HepG2 (cell line): Measurements from ENCODE around the gene NAA38. TPM values are rescaled to one million over a fixed set of nuclear protein-coding genes. Genes with fewer than 3 reads are reported as not detected.

Source experiments
- DMAP1 ChIP-seq: IDR thresholded peaks from 2 replicates; pipeline ENCODE4 v1.6.1; 2016
- GATAD1 ChIP-seq: IDR thresholded peaks from 2 replicates; pipeline ENCODE4 v1.6.1; 2016; ENCODE audit warnings: missing genetic modification reagents, missing compliant biosample characterization
- GFI1 ChIP-seq: sonication (generic); formaldehyde crosslinking; IDR thresholded peaks from 2 replicates; pipeline ENCODE4 v1.5.0; 2020; ENCODE audit warnings: missing genetic modification reagents, mild to moderate bottlenecking, borderline replicate concordance
- IKZF1 ChIP-seq: fragments of 450-650 bp; IDR thresholded peaks from 2 replicates; pipeline ENCODE4 v1.7.1; 2016
- MIER3 ChIP-seq: IDR thresholded peaks from 2 replicates; pipeline ENCODE4 v1.6.1; 2016; ENCODE audit warnings: missing compliant biosample characterization, borderline replicate concordance
- PCBP2 ChIP-seq: fragments of 200-400 bp; formaldehyde crosslinking; optimal IDR thresholded peaks from 2 replicates; pipeline ENCODE3; 2018; ENCODE audit warnings: low read length, low read depth; ENCODE audit not compliant: poor library complexity, severe bottlenecking
- YY1 ChIP-seq: IDR thresholded peaks from 2 replicates; pipeline ENCODE4 v1.6.1; 2011; ENCODE audit warnings: low read length, low read depth, moderate library complexity, mild to moderate bottlenecking; ENCODE audit not compliant: insufficient read depth, insufficient replicate concordance
- ZBTB20 ChIP-seq: sonication (generic); formaldehyde crosslinking; IDR thresholded peaks from 2 replicates; pipeline ENCODE4 v1.8.1; 2023; ENCODE audit warnings: missing genetic modification reagents, low read depth, mild to moderate bottlenecking, borderline replicate concordance
- ZFP90 ChIP-seq: sonication (generic); formaldehyde crosslinking; IDR thresholded peaks from 2 replicates; pipeline ENCODE4 v1.8.0; 2022; ENCODE audit warnings: missing genetic modification reagents, mild to moderate bottlenecking, inconsistent platforms, borderline replicate concordance
- ZMYM3 ChIP-seq: sonication (generic); formaldehyde crosslinking; IDR thresholded peaks from 2 replicates; pipeline ENCODE4 v1.5.1; 2020; ENCODE audit warnings: mild to moderate bottlenecking, missing genetic modification reagents
- ZNF205 ChIP-seq: IDR thresholded peaks from 2 replicates; pipeline ENCODE4 v1.6.1; 2018; ENCODE audit warnings: missing biosample characterization, missing genetic modification reagents
- ZNF232 ChIP-seq: sonication (generic); formaldehyde crosslinking; IDR thresholded peaks from 2 replicates; pipeline ENCODE4 v1.4.0; 2020; ENCODE audit warnings: missing genetic modification reagents, borderline replicate concordance
- ZNF468 ChIP-seq: sonication (generic); formaldehyde crosslinking; IDR thresholded peaks from 2 replicates; pipeline ENCODE4 v1.8.0; 2022; ENCODE audit warnings: mild to moderate bottlenecking, moderate library complexity, missing genetic modification reagents
- ZNF878 ChIP-seq: sonication (generic); formaldehyde crosslinking; IDR thresholded peaks from 2 replicates; pipeline ENCODE4 v1.8.1; 2023; ENCODE audit warnings: mild to moderate bottlenecking, missing genetic modification reagents, moderate library complexity
- polyA plus RNA-seq, 8 experiments: library from polyadenylated mRNA; depleted of rRNA in 3 of 8; stranded (reverse) in 7 of 8; unstranded in 1 of 8; fragments of >200 nt; fragmentation: Illumina TruSeq in 4 of 8; extraction: Trizol in 4 of 8; gene quantifications; 2 replicates each; pipeline versions ENCODE4 v1.2.1 to v1.2.3, GENCODE V29; 2011 to 2016; ENCODE audit warnings: low read depth in 4 of 8, missing spikeins in 1 of 8, mixed read lengths in 1 of 8; ENCODE audit not compliant: insufficient read depth in 1 of 8
- total RNA-seq, 5 experiments: library from RNA; depleted of rRNA; stranded (reverse); fragments of >200 nt; fragmentation: Illumina TruSeq; extraction: Trizol; gene quantifications; 2 replicates each; pipeline ENCODE4 v1.2.3, GENCODE V29; 2016; ENCODE audit warnings: low read depth in 1 of 5
- TF ChIP-seq, protein P1 (sequence below): sonication (generic); formaldehyde crosslinking; IDR thresholded peaks from 2 replicates; pipeline ENCODE4 v1.5.0; 2020; ENCODE audit warnings: mild to moderate bottlenecking, missing genetic modification reagents
- TF ChIP-seq, protein P2 (sequence below): sonication (generic); formaldehyde crosslinking; IDR thresholded peaks from 2 replicates; pipeline ENCODE4 v1.5.1; 2020; ENCODE audit warnings: mild to moderate bottlenecking, moderate library complexity, missing genetic modification reagents
- TF ChIP-seq, protein P3 (sequence below): sonication (generic); formaldehyde crosslinking; IDR thresholded peaks from 2 replicates; pipeline ENCODE4 v1.5.1; 2020; ENCODE audit warnings: missing genetic modification reagents, mild to moderate bottlenecking, borderline replicate concordance
- TF ChIP-seq, protein P4 (sequence below): sonication (generic); formaldehyde crosslinking; IDR thresholded peaks from 2 replicates; pipeline ENCODE4 v1.4.0; 2020; ENCODE audit warnings: missing genetic modification reagents

The NAA38 gene
- total and polyA plus RNA-seq, 2 of the 13 experiments (the other 11 are each of a cell fraction or from before 2014, with no cell fraction given) = 46.9 to 91.6 TPM

DNA sequence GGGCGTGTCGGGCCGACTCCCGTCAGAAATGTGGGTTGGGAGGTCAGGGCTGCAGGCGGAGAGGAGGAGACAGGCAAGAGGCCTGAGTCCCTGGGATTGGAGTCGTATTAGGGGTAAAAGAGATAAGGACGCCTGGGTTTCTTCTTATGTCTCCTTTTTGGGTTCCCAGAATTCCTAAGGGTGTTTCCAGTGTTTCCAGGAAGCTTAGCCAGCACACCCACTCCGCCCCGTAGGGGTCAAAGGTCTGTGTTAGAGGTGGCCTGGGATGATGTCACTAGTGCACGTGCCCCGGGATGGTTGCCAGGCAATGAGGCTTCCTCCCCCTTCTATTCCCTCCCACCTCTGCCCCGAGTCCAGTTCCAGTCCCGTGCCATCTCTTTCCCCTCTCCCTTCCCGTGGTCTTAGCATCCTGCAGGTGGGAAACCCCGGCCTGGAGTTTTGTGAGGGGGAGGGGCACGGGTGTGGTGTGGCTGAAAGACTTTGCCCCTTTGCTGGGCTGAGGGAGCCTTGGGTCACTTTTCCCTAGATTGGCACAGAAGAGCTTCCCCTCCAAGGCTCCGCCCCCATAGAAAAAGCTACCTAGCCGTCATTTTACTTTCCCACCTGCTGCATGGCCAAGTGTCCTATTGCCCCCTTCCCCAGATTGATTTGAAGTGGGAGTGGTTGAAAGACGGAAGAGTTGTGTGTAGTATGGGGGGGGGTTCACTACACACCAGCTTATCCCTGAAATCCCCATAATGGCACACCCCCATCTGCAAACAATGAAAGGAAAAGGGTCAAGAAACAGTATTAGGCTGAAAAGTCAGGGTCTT lies 20.6 kb downstream of the NAA38 start (continued):
- TF ChIP-seq YY1 (peak; percentile 81), ZBTB20 (peak; percentile 77; the same call in 1 of the 2 replicates), ZFP90 (CRISPR knock-in tag) (peak; percentile 11; the same call in 1 of the 2 replicates), GFI1 (CRISPR knock-in tag) (peak; percentile 61), ZNF232 (CRISPR knock-in tag) (peak; percentile 20; the same call in 1 of the 2 replicates), ZMYM3 (CRISPR knock-in tag) (peak; percentile 90), PCBP2 (peak; percentile 32), ZNF205 (CRISPR knock-in tag) (peak; percentile 95), MIER3 (peak; percentile 99; the same call in 1 of the 2 replicates), ZNF878 (CRISPR knock-in tag) (peak; percentile 96), IKZF1 (no peak), GATAD1 (peak; percentile 87), ZNF468 (CRISPR knock-in tag) (no peak), DMAP1 (CRISPR knock-in tag) (peak; percentile 93)
- TF ChIP-seq, protein P1, sequence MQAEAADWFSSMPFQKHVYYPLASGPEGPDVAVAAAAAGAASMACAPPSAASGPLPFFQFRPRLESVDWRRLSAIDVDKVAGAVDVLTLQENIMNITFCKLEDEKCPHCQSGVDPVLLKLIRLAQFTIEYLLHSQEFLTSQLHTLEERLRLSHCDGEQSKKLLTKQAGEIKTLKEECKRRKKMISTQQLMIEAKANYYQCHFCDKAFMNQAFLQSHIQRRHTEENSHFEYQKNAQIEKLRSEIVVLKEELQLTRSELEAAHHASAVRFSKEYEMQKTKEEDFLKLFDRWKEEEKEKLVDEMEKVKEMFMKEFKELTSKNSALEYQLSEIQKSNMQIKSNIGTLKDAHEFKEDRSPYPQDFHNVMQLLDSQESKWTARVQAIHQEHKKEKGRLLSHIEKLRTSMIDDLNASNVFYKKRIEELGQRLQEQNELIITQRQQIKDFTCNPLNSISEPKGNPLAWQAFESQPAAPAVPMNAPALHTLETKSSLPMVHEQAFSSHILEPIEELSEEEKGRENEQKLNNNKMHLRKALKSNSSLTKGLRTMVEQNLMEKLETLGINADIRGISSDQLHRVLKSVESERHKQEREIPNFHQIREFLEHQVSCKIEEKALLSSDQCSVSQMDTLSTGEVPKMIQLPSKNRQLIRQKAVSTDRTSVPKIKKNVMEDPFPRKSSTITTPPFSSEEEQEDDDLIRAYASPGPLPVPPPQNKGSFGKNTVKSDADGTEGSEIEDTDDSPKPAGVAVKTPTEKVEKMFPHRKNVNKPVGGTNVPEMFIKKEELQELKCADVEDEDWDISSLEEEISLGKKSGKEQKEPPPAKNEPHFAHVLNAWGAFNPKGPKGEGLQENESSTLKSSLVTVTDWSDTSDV (CRISPR knock-in tag) = 0 out of 2 replicates have a peak, but pooled peaks have one; percentile 65
- TF ChIP-seq, protein P2, sequence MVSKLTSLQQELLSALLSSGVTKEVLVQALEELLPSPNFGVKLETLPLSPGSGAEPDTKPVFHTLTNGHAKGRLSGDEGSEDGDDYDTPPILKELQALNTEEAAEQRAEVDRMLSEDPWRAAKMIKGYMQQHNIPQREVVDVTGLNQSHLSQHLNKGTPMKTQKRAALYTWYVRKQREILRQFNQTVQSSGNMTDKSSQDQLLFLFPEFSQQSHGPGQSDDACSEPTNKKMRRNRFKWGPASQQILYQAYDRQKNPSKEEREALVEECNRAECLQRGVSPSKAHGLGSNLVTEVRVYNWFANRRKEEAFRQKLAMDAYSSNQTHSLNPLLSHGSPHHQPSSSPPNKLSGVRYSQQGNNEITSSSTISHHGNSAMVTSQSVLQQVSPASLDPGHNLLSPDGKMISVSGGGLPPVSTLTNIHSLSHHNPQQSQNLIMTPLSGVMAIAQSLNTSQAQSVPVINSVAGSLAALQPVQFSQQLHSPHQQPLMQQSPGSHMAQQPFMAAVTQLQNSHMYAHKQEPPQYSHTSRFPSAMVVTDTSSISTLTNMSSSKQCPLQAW (CRISPR knock-in tag) = peak; percentile 92
- TF ChIP-seq, protein P3, sequence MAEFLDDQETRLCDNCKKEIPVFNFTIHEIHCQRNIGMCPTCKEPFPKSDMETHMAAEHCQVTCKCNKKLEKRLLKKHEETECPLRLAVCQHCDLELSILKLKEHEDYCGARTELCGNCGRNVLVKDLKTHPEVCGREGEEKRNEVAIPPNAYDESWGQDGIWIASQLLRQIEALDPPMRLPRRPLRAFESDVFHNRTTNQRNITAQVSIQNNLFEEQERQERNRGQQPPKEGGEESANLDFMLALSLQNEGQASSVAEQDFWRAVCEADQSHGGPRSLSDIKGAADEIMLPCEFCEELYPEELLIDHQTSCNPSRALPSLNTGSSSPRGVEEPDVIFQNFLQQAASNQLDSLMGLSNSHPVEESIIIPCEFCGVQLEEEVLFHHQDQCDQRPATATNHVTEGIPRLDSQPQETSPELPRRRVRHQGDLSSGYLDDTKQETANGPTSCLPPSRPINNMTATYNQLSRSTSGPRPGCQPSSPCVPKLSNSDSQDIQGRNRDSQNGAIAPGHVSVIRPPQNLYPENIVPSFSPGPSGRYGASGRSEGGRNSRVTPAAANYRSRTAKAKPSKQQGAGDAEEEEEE (CRISPR knock-in tag) = peak; percentile 57; the same call in 1 of the 2 replicates
- TF ChIP-seq, protein P4, sequence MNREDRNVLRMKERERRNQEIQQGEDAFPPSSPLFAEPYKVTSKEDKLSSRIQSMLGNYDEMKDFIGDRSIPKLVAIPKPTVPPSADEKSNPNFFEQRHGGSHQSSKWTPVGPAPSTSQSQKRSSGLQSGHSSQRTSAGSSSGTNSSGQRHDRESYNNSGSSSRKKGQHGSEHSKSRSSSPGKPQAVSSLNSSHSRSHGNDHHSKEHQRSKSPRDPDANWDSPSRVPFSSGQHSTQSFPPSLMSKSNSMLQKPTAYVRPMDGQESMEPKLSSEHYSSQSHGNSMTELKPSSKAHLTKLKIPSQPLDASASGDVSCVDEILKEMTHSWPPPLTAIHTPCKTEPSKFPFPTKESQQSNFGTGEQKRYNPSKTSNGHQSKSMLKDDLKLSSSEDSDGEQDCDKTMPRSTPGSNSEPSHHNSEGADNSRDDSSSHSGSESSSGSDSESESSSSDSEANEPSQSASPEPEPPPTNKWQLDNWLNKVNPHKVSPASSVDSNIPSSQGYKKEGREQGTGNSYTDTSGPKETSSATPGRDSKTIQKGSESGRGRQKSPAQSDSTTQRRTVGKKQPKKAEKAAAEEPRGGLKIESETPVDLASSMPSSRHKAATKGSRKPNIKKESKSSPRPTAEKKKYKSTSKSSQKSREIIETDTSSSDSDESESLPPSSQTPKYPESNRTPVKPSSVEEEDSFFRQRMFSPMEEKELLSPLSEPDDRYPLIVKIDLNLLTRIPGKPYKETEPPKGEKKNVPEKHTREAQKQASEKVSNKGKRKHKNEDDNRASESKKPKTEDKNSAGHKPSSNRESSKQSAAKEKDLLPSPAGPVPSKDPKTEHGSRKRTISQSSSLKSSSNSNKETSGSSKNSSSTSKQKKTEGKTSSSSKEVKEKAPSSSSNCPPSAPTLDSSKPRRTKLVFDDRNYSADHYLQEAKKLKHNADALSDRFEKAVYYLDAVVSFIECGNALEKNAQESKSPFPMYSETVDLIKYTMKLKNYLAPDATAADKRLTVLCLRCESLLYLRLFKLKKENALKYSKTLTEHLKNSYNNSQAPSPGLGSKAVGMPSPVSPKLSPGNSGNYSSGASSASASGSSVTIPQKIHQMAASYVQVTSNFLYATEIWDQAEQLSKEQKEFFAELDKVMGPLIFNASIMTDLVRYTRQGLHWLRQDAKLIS (CRISPR knock-in tag) = no peak
